Measurements from ENCODE around the gene USP44.

The USP44 gene
- total RNA-seq = 0.67 to 14.1 (median 3.5) reads per million in 9 experiments

DNA sequence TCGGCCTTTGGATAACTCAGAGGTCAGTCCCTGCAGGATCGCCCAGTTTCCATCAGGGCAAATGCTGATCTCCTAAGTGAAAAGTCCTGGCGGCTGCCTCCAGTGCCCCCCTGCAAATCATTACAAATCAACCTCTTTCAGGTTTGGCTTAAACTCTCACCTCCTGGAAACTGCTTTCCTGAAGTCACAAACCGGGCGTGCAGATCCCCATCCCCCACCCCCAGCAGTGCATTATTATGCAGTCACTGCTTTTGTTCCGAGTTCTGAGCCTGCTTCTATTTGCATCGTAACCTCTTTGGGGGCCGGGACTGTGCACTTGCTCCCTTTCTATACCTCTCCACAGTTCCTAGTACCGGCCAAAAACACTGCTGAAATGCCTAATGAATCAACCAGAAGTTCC, at the start of gene USP44:
USP44 (minus strand) TSS at position 172 of the 400 bp plus-strand sequence. CDS start 17,220 bp downstream, outside the sequence.
- H3K36me3 Mint-ChIP-seq (ENCODE audit: insufficient read depth) = peaks cover 4% of the 10 kb centered on the region

GRCh38 chr12:95600567-95600966, 49.3 kb upstream of the USP44 start:
- Mint-ChIP-seq H3K36me3 (ENCODE audit: insufficient read depth) (no peaks in the 10 kb centered on the region), H3K27me3 (peaks cover 0 to 16% of the 10 kb centered on the region in 2 donors), H3K4me3 (no peak overlapping the region), H3K27ac (no peak overlapping the region), H3K4me1 (ENCODE audit: low read depth in 2 of 2) (no peaks in the 10 kb centered on the region), H3K9me3 (no peaks in the 10 kb centered on the region)
- ATAC-seq (replicated peaks) (no peak), DNase-seq (no peak)

More for the DNA sequence above, at the start of gene USP44:
- H3K9me3 Mint-ChIP-seq = no peaks in the 10 kb centered on the region
- no peak within 1 kb of the TSS for H3K27ac Mint-ChIP-seq
- H3K4me3 Mint-ChIP-seq = peak within 1 kb of the TSS in 1 of 2 donors; percentile 49
- DNase-seq (no peak), ATAC-seq (replicated peaks) (no peak)
- peaks cover 8 to 15% of the 10 kb centered on the region in 2 donors for H3K4me1 Mint-ChIP-seq (ENCODE audit: low read depth in 2 of 2)
- H3K27me3 Mint-ChIP-seq = peaks cover 16 to 49% of the 10 kb centered on the region in 2 donors

GRCh38 chr12:95599880-95600279, 48.6 kb upstream of the USP44 start:
- H3K27me3 Mint-ChIP-seq = peaks cover 0 to 10% of the 10 kb centered on the region in 2 donors
- no peaks in the 10 kb centered on the region for H3K9me3 Mint-ChIP-seq
- no peak overlapping the region for H3K27ac Mint-ChIP-seq
- no peak for DNase-seq
- no peak overlapping the region for H3K4me3 Mint-ChIP-seq
- no peak for ATAC-seq (replicated peaks)
- no peaks in the 10 kb centered on the region for H3K36me3 Mint-ChIP-seq (ENCODE audit: insufficient read depth)
- no peaks in the 10 kb centered on the region for H3K4me1 Mint-ChIP-seq (ENCODE audit: low read depth in 2 of 2)

DNA sequence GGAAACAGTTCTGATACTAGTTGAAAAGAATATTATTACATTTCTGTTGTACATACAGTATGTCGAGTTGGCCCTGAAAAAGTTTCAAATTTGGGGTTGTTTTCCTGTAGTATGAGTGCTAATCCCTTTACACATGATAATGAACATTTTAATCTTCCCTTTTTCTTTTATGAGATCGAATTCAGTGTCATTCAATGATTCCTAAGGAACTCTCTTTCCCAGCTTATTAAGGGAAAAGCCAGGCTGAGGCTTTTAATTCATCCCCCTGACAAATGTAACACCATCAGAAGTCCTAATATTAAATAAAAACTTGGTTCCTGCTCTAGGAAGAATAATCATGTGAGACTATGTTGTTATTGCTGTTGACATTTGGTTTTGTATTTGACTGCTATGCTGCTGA, 42.9 kb upstream of the USP44 start:
- Mint-ChIP-seq H3K36me3 (ENCODE audit: insufficient read depth) (no peaks in the 10 kb centered on the region), H3K9me3 (no peaks in the 10 kb centered on the region), H3K4me3 (no peak overlapping the region), H3K27me3 (no peaks in the 10 kb centered on the region), H3K27ac (no peak overlapping the region), H3K4me1 (ENCODE audit: low read depth in 2 of 2) (no peaks in the 10 kb centered on the region)
- no peak for DNase-seq
- ATAC-seq (replicated peaks) = no peak

DNA sequence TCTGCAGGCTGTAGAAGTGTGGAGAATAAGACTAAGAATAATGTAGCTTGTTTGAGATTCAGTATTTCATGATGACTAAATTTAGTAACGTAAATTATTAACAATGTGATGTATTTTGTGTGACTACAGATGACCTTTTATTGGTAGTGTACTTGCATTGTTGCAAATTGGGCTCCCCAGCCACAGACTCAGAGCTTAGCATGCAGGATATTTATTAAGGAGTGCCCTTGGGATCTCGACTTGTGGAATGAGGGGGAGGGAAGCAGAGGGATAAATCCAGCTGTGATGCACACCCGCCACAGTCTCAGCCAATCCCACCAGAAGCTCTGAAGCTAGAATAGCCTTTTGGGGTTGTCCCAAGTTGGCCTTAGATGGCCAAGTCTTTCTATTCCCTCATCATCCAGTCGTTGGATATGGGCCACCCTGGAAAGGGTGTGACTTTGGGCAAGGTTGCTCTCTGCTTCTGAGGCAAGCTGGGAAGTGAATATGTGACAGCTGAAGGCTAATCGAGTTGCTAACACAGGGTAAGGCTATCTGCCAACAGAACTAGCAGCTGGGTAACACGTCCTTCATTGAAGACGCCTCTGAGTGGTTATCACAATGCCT, 42.1 kb upstream of the USP44 start:
- H3K9me3 Mint-ChIP-seq = no peaks in the 10 kb centered on the region
- no peak overlapping the region for H3K27ac Mint-ChIP-seq
- ATAC-seq (replicated peaks) = no peak
- DNase-seq = no peak
- H3K4me1 Mint-ChIP-seq (ENCODE audit: low read depth in 2 of 2) = no peaks in the 10 kb centered on the region
- peaks cover 0 to 7% of the 10 kb centered on the region in 2 donors for H3K27me3 Mint-ChIP-seq
- peaks cover 4% of the 10 kb centered on the region for H3K36me3 Mint-ChIP-seq (ENCODE audit: insufficient read depth)
- no peak overlapping the region for H3K4me3 Mint-ChIP-seq

GRCh38 chr12:95591731-95592130, 40.5 kb upstream of the USP44 start:
- ATAC-seq (replicated peaks) = no peak
- DNase-seq = no peak
- H3K4me1 Mint-ChIP-seq (ENCODE audit: low read depth in 2 of 2) = no peaks in the 10 kb centered on the region
- peaks cover 8 to 10% of the 10 kb centered on the region in 2 donors for H3K27me3 Mint-ChIP-seq
- H3K36me3 Mint-ChIP-seq (ENCODE audit: insufficient read depth) = peaks cover 4% of the 10 kb centered on the region
- no peak overlapping the region for H3K4me3 Mint-ChIP-seq
- no peaks in the 10 kb centered on the region for H3K9me3 Mint-ChIP-seq
- H3K27ac Mint-ChIP-seq = no peak overlapping the region

DNA sequence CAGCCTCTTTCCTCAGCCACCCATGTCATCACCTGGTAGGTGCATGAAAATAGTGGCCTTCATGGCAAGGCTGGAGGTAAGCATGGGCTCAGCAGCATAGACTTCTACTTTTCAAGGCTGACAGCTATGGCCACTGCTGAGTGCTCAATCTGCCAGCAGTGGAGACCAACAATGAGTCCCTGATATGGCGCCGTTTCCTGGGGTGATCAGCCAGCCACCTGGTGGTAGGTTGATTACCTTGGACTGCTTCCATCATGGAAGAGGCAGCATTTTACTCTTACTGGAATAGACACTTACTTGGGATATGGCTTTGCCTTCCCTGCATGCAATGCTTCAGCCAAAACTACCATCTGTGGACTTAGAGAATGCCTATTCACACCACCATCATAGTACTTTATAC, 39.5 kb upstream of the USP44 start:
- Mint-ChIP-seq H3K27me3 (peaks cover 8 to 10% of the 10 kb centered on the region in 2 donors), H3K9me3 (no peaks in the 10 kb centered on the region), H3K27ac (no peak overlapping the region), H3K4me1 (ENCODE audit: low read depth in 2 of 2) (no peaks in the 10 kb centered on the region), H3K4me3 (no peak overlapping the region), H3K36me3 (ENCODE audit: insufficient read depth) (peaks cover 4% of the 10 kb centered on the region)
- DNase-seq (no peak), ATAC-seq (replicated peaks) (no peak)

DNA sequence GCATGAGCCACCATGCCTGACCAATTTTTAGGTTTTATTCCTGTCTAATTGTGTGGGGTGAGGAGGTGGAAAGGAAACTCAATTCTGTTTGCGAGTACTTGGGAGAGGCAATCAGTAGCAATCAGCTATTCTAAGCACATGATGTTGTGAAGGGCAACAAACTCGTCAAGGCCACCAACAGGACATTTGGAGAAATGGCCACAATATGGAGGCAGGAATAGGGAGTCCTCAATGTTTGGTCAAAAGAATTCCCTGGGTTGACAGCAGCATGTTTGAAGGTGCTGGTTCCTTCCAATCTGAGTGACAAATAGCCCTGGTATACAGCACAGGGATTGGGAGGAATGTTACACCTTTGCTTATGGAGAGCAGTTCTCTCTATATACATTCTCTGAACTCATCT, 32.7 kb upstream of the USP44 start:
- ATAC-seq (replicated peaks) = no peak
- Mint-ChIP-seq H3K4me3 (no peak overlapping the region), H3K9me3 (no peaks in the 10 kb centered on the region), H3K27ac (no peak overlapping the region), H3K4me1 (ENCODE audit: low read depth in 2 of 2) (no peaks in the 10 kb centered on the region), H3K36me3 (ENCODE audit: insufficient read depth) (peaks cover 4% of the 10 kb centered on the region), H3K27me3 (peaks cover 10 to 14% of the 10 kb centered on the region in 2 donors)
- DNase-seq = no peak

DNA sequence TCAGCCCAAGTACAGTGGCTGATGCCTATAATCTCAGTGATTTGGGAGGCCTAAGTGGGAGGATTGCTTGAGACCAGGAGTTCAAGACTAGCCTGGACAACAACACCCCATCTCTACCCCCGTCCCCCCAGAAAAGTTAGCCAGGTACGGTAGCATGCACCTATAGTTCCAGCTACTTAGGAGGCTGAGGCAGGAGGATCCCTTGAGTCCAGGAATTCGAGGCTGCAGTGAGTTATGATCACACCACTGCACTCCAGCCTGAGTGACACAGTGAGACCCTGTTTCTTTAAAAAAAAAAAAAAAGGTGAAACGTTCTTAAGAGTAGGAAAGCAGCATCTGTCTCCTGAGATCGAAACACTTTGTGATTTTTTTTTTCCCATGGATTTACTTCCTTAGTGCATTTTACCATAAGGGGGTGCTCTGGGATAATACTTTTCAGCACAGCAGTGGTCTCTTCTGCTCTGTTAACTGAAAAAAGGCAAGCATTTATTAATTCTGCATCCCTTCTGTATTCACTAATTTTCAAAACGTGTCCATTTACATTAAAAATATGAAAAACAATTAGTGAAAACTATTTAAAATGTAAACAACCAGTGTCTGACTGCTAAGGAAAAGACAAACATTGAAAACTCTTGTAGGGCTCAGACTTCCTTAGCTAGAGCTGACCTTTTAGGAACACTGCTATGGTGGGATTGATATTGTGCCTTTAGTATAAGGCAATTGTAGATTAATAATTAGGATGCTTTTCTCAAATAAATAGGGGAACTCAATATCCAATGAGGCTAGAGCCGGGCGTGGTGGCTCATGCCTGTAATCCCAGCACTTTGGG, 31.2 kb upstream of the USP44 start:
- ATAC-seq (replicated peaks) = no peak
- Mint-ChIP-seq H3K36me3 (ENCODE audit: insufficient read depth) (no peaks in the 10 kb centered on the region), H3K4me1 (ENCODE audit: low read depth in 2 of 2) (no peaks in the 10 kb centered on the region), H3K27me3 (peaks cover 7 to 11% of the 10 kb centered on the region in 2 donors), H3K4me3 (no peak overlapping the region), H3K9me3 (no peaks in the 10 kb centered on the region), H3K27ac (no peak overlapping the region)
- DNase-seq = no peak

DNA sequence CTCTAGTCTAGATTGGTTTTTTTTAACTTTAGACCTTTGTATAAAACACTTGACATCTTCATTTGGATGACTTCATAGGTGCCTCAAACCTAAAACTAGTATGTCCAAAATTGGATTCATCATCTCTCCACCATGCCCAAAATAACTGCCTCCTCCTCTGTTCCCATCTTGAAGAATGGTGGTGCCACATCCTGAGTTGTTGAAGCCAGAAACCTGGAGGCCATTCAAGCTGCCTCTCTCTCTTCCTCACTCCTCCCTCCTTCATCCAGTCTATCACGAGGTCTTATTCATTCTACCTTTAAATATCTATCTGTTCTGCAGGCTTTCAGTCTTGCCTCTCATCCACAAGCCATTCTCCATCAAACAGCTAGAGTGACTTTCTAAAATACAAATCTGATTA, 26.5 kb upstream of the USP44 start:
- DNase-seq = no peak
- H3K36me3 Mint-ChIP-seq (ENCODE audit: insufficient read depth) = no peaks in the 10 kb centered on the region
- H3K4me1 Mint-ChIP-seq (ENCODE audit: low read depth in 2 of 2) = peaks cover 0 to 3% of the 10 kb centered on the region in 2 donors
- H3K4me3 Mint-ChIP-seq = no peak overlapping the region
- H3K27me3 Mint-ChIP-seq = peaks cover 10 to 44% of the 10 kb centered on the region in 2 donors
- H3K27ac Mint-ChIP-seq = no peak overlapping the region
- no peak for ATAC-seq (replicated peaks)
- H3K9me3 Mint-ChIP-seq = no peaks in the 10 kb centered on the region

- Mint-ChIP-seq H3K9me3 (no peaks in the 10 kb centered on the region), H3K4me3 (no peak overlapping the region), H3K27me3 (peaks cover 15 to 44% of the 10 kb centered on the region in 2 donors), H3K4me1 (ENCODE audit: low read depth in 2 of 2) (peaks cover 0 to 3% of the 10 kb centered on the region in 2 donors), H3K36me3 (ENCODE audit: insufficient read depth) (no peaks in the 10 kb centered on the region), H3K27ac (no peak overlapping the region)
- ATAC-seq (replicated peaks) = no peak
- no peak for DNase-seq
Observed at GRCh38 chr12:95574799-95575452, 23.6 kb upstream of the USP44 start.

GRCh38 chr12:95573951-95574576, 22.8 kb upstream of the USP44 start:
- no peak for ATAC-seq (replicated peaks)

DNA sequence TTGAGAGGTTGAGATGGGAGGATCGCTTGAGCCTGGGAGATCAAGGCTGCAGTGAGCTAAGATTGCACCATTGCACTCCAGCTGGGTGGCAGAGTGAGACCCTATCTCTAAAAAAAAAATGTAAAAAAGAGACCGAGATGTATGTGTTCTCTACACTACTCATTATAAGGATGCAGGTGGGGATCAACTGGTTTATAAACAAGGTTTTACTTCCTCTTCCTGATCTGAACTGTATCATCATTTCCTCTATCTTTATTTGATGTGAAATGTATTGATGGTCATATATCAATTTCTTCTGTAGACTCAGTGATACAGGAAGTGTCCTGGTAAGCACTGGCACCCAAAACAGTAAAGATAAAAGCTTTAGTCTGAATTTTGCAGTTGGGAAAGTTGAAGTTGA, 20.1 kb upstream of the USP44 start:
- Mint-ChIP-seq H3K4me3 (no peak overlapping the region), H3K27me3 (peaks cover 32 to 33% of the 10 kb centered on the region in 2 donors), H3K9me3 (no peaks in the 10 kb centered on the region), H3K36me3 (ENCODE audit: insufficient read depth) (peaks cover 4% of the 10 kb centered on the region), H3K27ac (no peak overlapping the region), H3K4me1 (ENCODE audit: low read depth in 2 of 2) (peaks cover 0 to 3% of the 10 kb centered on the region in 2 donors)
- no peak for ATAC-seq (replicated peaks)
- no peak for DNase-seq

More at GRCh38 chr12:95573951-95574576, 22.8 kb upstream of the USP44 start:
- no peak for DNase-seq
- Mint-ChIP-seq H3K27me3 (peaks cover 16 to 40% of the 10 kb centered on the region in 2 donors), H3K4me3 (no peak overlapping the region), H3K27ac (no peak overlapping the region), H3K4me1 (ENCODE audit: low read depth in 2 of 2) (peaks cover 0 to 3% of the 10 kb centered on the region in 2 donors), H3K9me3 (no peaks in the 10 kb centered on the region), H3K36me3 (ENCODE audit: insufficient read depth) (no peaks in the 10 kb centered on the region)

Data from effector memory CD8-positive, alpha-beta T cell (primary cell).